GM19193 (cell line): ENCODE measurements around the gene OR56B4.

ENCODE experiments used
- POLR2A ChIP-seq: IDR thresholded peaks from 4 replicates; pipeline ENCODE4 v1.6.1; 2011; ENCODE audit not compliant: insufficient read depth, insufficient read length; ENCODE audit errors: extremely low read depth

Gene OR56B4

DNA sequence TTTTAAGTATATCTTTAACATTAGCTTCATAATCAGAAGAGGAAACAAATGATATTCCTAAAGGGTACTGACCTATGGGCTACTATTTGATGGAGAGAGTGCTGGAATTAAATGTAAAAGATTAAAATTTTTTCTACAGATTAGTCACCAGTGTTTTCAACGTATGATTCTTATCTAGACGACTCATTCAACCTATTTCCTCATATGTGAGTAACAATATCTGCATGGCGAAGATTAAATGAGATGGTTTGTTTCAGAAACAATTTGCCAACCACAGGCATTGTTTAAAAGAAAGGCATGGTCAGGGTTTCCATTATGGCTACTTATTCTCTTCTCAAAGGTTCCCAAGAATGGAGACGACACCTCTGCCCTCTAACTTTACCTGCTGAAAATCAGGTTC lies 20.4 kb downstream of the OR56B4 start:
- TF ChIP-seq POLR2A, result no peak

DNA sequence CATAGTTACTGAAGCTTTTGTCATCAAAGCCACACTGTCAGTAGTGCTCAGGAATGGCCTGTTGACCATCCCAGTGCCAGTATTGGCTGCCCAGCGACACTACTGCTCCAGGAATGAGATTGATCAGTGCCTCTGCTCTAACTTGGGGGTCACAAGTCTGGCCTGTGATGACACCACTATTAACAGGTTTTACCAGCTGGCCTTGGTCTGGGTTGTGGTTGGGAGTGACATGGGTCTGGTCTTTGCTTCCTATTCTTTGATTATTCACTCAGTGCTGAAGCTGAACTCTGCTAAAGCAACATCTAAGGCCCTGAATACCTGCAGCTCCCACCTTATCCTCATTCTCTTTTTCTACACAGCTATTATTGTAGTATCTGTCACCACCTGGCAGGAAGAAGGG lies 21.5 kb downstream of the OR56B4 start:
- TF ChIP-seq POLR2A, result no peak

DNA sequence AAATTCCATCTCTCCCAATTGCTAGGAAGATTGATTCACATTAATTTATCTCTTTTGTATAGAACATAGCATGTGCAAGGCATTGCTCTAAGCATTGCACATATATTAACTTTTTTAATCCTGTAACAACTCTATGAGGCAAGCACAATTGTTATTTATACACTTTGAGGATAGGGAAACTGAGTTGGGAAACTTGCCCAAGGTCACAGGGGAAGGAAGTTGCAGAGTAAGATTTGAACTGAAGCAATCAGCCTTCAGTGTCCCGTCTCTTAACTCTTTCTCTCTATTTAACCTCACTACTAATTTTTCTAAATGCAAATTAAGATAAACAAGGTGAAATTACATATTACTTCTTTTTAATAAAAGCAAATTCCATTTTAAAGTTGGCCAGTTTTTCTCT lies 22.2 kb downstream of the OR56B4 start:
- no peak for TF ChIP-seq POLR2A

DNA sequence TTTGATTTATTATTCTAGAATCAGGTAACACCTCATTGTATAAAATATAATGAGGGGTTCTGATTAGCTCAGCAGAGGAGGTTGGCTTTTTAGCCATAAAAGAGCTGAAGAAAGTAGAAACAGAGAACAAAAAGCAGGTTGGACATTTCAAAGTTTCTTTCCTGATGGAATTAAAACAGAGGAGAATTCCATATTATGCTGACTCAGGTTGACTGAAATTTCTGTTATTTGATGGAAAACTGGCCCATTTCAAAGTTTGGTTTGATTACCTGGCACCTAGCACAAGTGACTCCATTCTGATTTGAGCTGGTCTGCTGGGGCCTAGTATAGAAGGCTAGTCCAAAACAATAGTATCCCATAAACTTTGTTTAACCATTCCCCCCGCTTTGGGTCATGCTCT lies 24.9 kb downstream of the OR56B4 start:
- TF ChIP-seq POLR2A, result no peak

DNA sequence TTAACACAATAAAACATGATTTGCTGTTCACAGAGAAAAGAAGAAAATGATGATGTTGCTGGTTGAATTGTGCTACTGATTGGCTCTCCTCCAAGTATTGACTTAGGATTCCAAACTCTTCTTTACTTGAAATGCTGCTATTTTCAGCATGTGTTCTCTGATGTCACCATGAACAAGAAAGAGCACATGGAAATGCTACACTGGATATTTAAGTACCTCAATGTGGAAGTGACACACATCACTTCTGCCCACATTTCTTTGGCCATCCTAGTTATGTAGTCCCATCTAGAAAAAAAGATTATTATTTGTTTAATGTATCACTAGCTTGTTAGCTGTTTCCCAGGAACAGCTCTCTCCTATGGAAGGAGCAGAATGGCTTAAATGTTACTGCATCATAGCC lies 35.5 kb downstream of the OR56B4 start:
- no peak for TF ChIP-seq POLR2A

DNA sequence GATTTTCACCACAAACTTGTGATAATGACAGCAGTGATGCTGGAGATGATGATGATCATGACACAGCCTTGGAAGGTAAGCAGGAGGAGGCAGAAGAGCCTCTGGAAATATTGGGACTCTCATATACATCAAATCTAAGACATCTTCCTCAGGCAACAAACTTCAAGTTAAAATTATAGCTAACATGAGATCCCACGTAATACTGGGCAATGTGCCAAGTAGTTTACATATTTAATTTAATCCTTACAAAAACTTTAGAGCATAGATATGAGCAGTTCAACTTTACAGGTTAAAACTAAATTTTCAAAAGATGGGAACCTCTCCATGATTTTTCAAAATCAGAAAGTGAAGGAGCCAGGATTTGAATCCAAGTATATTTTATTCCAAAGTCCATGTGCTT lies 43.6 kb downstream of the OR56B4 start:
- TF ChIP-seq POLR2A, result no peak

DNA sequence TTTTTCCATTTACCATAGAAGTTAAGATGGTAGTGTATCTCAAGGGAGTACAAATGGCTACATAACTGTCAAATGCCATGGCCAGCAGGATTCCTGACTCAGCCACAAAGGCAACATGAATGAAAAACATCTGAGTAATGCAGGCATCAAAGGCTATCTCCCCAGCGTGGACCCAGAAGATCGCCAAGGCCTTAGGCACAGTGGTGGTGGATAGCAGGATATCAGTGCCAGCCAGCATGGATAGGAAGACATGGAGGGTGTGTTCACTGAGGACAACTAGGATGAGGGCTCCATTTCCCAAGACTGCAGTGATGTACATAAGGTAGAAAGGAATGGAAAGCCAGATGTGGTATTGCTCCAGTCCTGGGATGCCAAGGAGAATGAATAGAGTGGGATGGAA lies 44.6 kb downstream of the OR56B4 start:
- no peak for TF ChIP-seq POLR2A

DNA sequence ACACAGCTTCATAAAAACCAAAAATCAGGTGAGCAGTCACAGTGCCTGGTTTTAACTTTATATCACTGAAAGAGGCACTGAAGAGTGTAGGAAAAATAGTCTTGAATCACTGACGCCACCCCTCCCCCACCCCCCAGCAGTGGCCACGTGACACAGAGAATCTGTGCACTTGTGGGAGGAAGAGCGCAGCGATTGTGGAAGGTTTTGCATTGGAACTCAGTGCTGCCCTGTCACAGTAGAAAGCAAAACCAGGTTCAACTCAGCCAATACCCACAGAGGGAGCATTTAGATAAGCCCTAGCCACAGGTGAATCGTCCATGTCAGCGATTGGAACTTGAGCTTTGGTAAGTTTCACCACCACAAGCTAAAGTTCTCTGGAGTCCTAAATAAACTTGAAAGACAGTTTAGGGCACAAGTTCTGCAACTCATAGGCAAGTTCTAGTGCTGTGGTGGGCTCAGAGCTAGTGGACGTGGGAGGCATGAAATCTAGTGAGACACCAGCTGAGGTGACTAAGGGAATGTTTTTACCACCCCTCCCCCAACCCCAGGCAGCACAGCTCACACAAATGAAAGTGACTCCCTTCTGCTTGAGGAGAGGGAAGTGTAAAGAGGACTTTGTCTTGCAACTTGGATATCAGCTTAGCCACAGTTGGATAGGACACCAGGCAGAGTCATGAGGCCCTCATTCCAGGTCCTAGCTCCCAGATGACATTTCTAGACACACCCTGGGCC lies 49.3 kb downstream of the OR56B4 start:
- TF ChIP-seq POLR2A, result no peak
